ELF-1 (cell line): ENCODE results near the gene NAA25.
"Not testable (repeated sequence)": the region's sequence is repeated elsewhere in the genome, so short reads cannot be mapped to it uniquely, and the experiment has no call there.

ENCODE experiments used
- DNase-seq: peaks from one replicate; pipeline ENCODE4 v3.0.0-alpha.2; 2016; ENCODE audit warnings: low read depth, low spot score

Gene NAA25

GRCh38 chr12:112116232-112117060, 7.9 kb upstream of the NAA25 start:
- peak; percentile 90 for DNase-seq

- no peak for DNase-seq
Measured at GRCh38 chr12:112115259-112116045, 6.9 kb upstream of the NAA25 start.

GRCh38 chr12:112112409-112113133, 4.0 kb upstream of the NAA25 start:
- DNase-seq: no peak

- DNase-seq: no peak
Measured at GRCh38 chr12:112111931-112112330, 3.3 kb upstream of the NAA25 start.

- DNase-seq: not testable (repeated sequence)
Measured at GRCh38 chr12:112110787-112111662, 2.4 kb upstream of the NAA25 start.

GRCh38 chr12:112107306-112108201, 1.0 kb downstream of the NAA25 start:
- DNase-seq: no peak

- DNase-seq: no peak
Measured at GRCh38 chr12:112105891-112106290, 2.7 kb downstream of the NAA25 start.

- no peak for DNase-seq
Measured at GRCh38 chr12:112103758-112104503, 4.7 kb downstream of the NAA25 start.

GRCh38 chr12:112102746-112103145, 5.8 kb downstream of the NAA25 start:
- DNase-seq: not testable (repeated sequence)

- DNase-seq: no peak
Measured at GRCh38 chr12:112102127-112102526, 6.5 kb downstream of the NAA25 start.

- not testable (repeated sequence) for DNase-seq
Measured at GRCh38 chr12:112100500-112100899, 8.1 kb downstream of the NAA25 start.

- no peak for DNase-seq
Measured at GRCh38 chr12:112097641-112098040, 10.9 kb downstream of the NAA25 start.

GRCh38 chr12:112096667-112097066, 11.9 kb downstream of the NAA25 start:
- no peak for DNase-seq

GRCh38 chr12:112096070-112096469, 12.5 kb downstream of the NAA25 start:
- DNase-seq: no peak

GRCh38 chr12:112091563-112091962, 17.0 kb downstream of the NAA25 start:
- DNase-seq: no peak

GRCh38 chr12:112087851-112088250, 20.7 kb downstream of the NAA25 start:
- no peak for DNase-seq

GRCh38 chr12:112087055-112087850, 21.3 kb downstream of the NAA25 start:
- DNase-seq: no peak

- DNase-seq: no peak
Measured at GRCh38 chr12:112066566-112066965, 42.0 kb downstream of the NAA25 start.

- DNase-seq: no peak
Measured at GRCh38 chr12:112063273-112063672, 45.3 kb downstream of the NAA25 start.
